Gastrocnemius medialis (tissue), 4 donors: ENCODE measurements around the gene PRKCD.

Experiments used
- CTCF ChIP-seq, 5 experiments: fragments of 450-650 bp in 3 of 5; fragments of 200-600 bp in 2 of 5; sonication (generic) in 2 of 5; IDR thresholded peaks in 4 of 5; conservative IDR thresholded peaks in 1 of 5; 1 replicate in 4 of 5; 2 replicates in 1 of 5; pipeline ENCODE4 v1.5.1; 2016 to 2019; ENCODE audit warnings: antibody characterized with exemption in 5 of 5, mild to moderate bottlenecking in 3 of 5, moderate library complexity in 3 of 5
- POLR2A ChIP-seq, 2 donors: fragments of 450-650 bp; IDR thresholded peaks; one replicate each; pipeline ENCODE4 v1.6.1; 2017; ENCODE audit warnings: antibody characterized with exemption in 2 of 2, mild to moderate bottlenecking in 2 of 2, moderate library complexity in 2 of 2

DNA sequence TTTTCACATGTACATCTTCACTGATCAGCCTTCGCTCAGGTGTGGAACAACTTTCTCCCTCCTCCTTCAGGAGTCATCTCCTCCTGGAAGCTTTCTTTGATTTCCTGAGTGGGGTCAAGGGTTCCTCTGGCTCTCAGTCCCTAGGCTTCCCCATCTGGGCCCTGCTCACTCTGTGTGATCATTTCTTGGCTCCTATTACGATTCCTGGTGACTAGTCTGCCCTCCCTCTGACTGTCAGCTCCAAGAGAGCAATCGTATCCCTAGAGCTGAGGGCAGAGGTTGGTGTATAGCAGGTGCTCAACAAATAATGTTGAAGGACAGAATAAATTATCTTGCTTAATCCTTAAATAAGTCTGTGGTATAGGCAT is 15.3 kb upstream of the PRKCD start:
- TF ChIP-seq CTCF (IDR thresholded peaks at IDR 0.05 in 4 of 5, conservative IDR thresholded peaks at IDR 0.05 in 1 of 5) (no peak), POLR2A (IDR thresholded peaks at IDR 0.05) (no peak)
